GM12878 (cell line): ENCODE results near the gene ADPRHL1. TPM values are rescaled to one million over a fixed set of nuclear protein-coding genes. Genes with fewer than 3 reads are reported as not detected.

Source experiments
- CHD2 ChIP-seq: IDR thresholded peaks from 2 replicates; pipeline ENCODE4 v1.6.1; 2011; ENCODE audit warnings: low read depth, low read length, improper control_type of control experiment, borderline replicate concordance
- EP300 ChIP-seq, 2 experiments: fragments of 150-350 bp in 1 of 2; IDR thresholded peaks; 2 replicates each; pipeline ENCODE4 v1.6.1; 2011 to 2012; ENCODE audit warnings: low read depth in 2 of 2, low read length in 2 of 2, borderline replicate concordance in 1 of 2, improper control_type of control experiment in 1 of 2, inconsistent platforms in 1 of 2; ENCODE audit not compliant: control insufficient read depth in 1 of 2
- GABPA ChIP-seq: IDR thresholded peaks from 2 replicates; pipeline ENCODE4 v1.6.1; 2014; ENCODE audit warnings: antibody characterized with exemption, low read depth, mild to moderate bottlenecking, inconsistent platforms
- GATAD2B ChIP-seq: fragments of 450-650 bp; conservative IDR thresholded peaks from 2 replicates; pipeline ENCODE4 v1.6.1; 2017; ENCODE audit warnings: low read depth, mild to moderate bottlenecking, moderate library complexity
- NFYB ChIP-seq: IDR thresholded peaks from 2 replicates; pipeline ENCODE4 v1.6.1; 2011; ENCODE audit warnings: low read depth, mild to moderate bottlenecking, low read length, improper control_type of control experiment, moderate library complexity; ENCODE audit not compliant: insufficient read depth
- NR2F1 ChIP-seq: fragments of 450-650 bp; conservative IDR thresholded peaks from 2 replicates; pipeline ENCODE4 v1.6.1; 2017; ENCODE audit warnings: mild to moderate bottlenecking
- NRF1 ChIP-seq: conservative IDR thresholded peaks from 2 replicates; pipeline ENCODE4 v1.6.1; 2011; ENCODE audit warnings: mild to moderate bottlenecking, low read depth, low read length, improper control_type of control experiment
- RCOR1 ChIP-seq: conservative IDR thresholded peaks from 2 replicates; pipeline ENCODE4 v1.6.1; 2012; ENCODE audit warnings: low read depth, low read length, improper control_type of control experiment
- SMC3 ChIP-seq: IDR thresholded peaks from 2 replicates; pipeline ENCODE4 v1.6.1; 2011; ENCODE audit warnings: low read length, improper control_type of control experiment, borderline replicate concordance
- STAT1 ChIP-seq: fragments of 450-650 bp; conservative IDR thresholded peaks from 2 replicates; pipeline ENCODE4 v1.6.1; 2014; ENCODE audit warnings: antibody characterized with exemption, mild to moderate bottlenecking
- polyA plus RNA-seq, 11 experiments: library from polyadenylated mRNA; depleted of rRNA in 4 of 11; unstranded in 6 of 11; stranded (reverse) in 5 of 11; fragments of >200 nt; fragmentation: Nextera tagmentation in 4 of 11; fragmentation: Illumina TruSeq in 1 of 11; extraction: Ambion mirVana in 4 of 11; extraction: Trizol in 1 of 11; gene quantifications; 1 replicate in 1 of 11; 2 replicates in 10 of 11; pipeline versions ENCODE4 v1.2.1 to v1.2.3, GENCODE V29; 2011 to 2016; ENCODE audit warnings: inconsistent platforms in 2 of 11, missing spikeins in 2 of 11, low read depth in 1 of 11
- total RNA-seq, 4 experiments: library from RNA; depleted of rRNA in 3 of 4; stranded (reverse); fragments of >200 nt in 3 of 4; fragmentation: Illumina TruSeq in 1 of 4; extraction: Trizol in 1 of 4; gene quantifications; 2 replicates each; pipeline versions ENCODE4 v1.2.1 to v1.2.3, GENCODE V29; 2013 to 2021
- TF ChIP-seq, protein P1 (sequence below): fragments of 450-650 bp; IDR thresholded peaks from 2 replicates; pipeline ENCODE4 v1.6.1; 2017; ENCODE audit warnings: mild to moderate bottlenecking, moderate library complexity
- TF ChIP-seq, protein P2 (sequence below): IDR thresholded peaks from 2 replicates; pipeline ENCODE4 v1.6.1; 2012; ENCODE audit warnings: low read depth, low read length, improper control_type of control experiment
- TF ChIP-seq, protein P3 (sequence below): fragments of 450-650 bp; IDR thresholded peaks from 2 replicates; pipeline ENCODE4 v1.6.1; 2017; ENCODE audit warnings: mild to moderate bottlenecking, moderate library complexity
- TF ChIP-seq, protein P4 (sequence below): fragments of 450-650 bp; IDR thresholded peaks from 2 replicates; pipeline ENCODE4 v1.6.1; 2017; ENCODE audit warnings: mild to moderate bottlenecking
- TF ChIP-seq, protein P5 (sequence below): fragments of 450-650 bp; IDR thresholded peaks from 2 replicates; pipeline ENCODE4 v1.6.1; 2018; ENCODE audit warnings: mild to moderate bottlenecking, low read depth, moderate library complexity; ENCODE audit not compliant: partially characterized antibody

ADPRHL1 gene
- total and polyA plus RNA-seq, 10 of the 15 experiments (the other 5 are each of a cell fraction or from before 2014, with no cell fraction given) = 0.05 to 1.9 (median 1.0) TPM

DNA sequence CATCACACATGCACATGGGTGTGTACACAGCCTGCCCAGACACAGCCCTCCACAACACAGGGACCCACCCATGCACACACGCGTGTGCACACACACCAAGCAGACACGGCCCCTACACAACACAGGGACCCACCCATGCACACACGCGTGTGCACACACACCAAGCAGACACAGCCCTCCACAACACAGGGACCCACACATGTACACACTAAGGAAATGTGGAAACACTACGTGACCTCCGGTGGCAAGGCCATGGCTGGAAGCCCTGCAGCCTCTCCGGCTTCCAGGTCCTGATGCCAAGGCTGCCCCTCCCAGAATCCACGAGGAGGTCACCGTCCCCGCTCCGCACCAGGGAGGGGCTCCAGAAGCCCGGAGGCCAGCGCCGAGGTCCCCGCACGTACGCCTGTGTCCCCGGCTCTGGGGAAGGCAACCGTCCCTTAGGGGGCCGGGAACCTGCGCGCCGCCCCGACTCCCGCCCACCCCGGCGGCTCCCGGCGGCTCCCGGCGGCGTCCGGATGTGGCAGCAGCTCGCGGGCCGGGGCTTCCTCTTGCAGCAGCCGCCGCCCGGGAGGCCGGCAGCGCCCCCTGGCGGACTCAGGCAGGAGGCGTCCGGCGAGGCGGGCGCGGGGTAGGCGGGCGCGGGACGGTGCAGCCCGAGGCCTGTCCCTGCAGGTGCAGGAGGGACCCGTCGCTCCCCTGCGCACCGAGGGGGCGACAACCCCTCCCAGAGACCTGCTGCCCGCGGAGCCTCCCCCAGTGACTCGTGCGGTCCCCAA, 59.5 kb downstream of the ADPRHL1 start (continued):
- TF ChIP-seq, protein P1, sequence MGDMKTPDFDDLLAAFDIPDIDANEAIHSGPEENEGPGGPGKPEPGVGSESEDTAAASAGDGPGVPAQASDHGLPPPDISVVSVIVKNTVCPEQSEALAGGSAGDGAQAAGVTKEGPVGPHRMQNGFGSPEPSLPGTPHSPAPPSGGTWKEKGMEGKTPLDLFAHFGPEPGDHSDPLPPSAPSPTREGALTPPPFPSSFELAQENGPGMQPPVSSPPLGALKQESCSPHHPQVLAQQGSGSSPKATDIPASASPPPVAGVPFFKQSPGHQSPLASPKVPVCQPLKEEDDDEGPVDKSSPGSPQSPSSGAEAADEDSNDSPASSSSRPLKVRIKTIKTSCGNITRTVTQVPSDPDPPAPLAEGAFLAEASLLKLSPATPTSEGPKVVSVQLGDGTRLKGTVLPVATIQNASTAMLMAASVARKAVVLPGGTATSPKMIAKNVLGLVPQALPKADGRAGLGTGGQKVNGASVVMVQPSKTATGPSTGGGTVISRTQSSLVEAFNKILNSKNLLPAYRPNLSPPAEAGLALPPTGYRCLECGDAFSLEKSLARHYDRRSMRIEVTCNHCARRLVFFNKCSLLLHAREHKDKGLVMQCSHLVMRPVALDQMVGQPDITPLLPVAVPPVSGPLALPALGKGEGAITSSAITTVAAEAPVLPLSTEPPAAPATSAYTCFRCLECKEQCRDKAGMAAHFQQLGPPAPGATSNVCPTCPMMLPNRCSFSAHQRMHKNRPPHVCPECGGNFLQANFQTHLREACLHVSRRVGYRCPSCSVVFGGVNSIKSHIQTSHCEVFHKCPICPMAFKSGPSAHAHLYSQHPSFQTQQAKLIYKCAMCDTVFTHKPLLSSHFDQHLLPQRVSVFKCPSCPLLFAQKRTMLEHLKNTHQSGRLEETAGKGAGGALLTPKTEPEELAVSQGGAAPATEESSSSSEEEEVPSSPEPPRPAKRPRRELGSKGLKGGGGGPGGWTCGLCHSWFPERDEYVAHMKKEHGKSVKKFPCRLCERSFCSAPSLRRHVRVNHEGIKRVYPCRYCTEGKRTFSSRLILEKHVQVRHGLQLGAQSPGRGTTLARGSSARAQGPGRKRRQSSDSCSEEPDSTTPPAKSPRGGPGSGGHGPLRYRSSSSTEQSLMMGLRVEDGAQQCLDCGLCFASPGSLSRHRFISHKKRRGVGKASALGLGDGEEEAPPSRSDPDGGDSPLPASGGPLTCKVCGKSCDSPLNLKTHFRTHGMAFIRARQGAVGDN = no peak
- TF ChIP-seq RCOR1 (no peak), SMC3 (peak; percentile 75; the same call in 1 of the 2 replicates), CHD2 (no peak), EP300 (IDR thresholded peaks at IDR 0.05; ENCODE audit: borderline replicate concordance in 1 of 2, control insufficient read depth in 1 of 2, low read depth in 2 of 2, low read length in 2 of 2) (no peak), NRF1 (no peak), GATAD2B (peak; percentile 66), GABPA (no peak), STAT1 (0 out of 2 replicates have a peak, but pooled peaks have one; percentile 49), NFYB (no peak), NR2F1 (peak; percentile 42; the same call in 1 of the 2 replicates)
- TF ChIP-seq, protein P2, sequence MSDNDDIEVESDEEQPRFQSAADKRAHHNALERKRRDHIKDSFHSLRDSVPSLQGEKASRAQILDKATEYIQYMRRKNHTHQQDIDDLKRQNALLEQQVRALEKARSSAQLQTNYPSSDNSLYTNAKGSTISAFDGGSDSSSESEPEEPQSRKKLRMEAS = no peak
- TF ChIP-seq, protein P3, sequence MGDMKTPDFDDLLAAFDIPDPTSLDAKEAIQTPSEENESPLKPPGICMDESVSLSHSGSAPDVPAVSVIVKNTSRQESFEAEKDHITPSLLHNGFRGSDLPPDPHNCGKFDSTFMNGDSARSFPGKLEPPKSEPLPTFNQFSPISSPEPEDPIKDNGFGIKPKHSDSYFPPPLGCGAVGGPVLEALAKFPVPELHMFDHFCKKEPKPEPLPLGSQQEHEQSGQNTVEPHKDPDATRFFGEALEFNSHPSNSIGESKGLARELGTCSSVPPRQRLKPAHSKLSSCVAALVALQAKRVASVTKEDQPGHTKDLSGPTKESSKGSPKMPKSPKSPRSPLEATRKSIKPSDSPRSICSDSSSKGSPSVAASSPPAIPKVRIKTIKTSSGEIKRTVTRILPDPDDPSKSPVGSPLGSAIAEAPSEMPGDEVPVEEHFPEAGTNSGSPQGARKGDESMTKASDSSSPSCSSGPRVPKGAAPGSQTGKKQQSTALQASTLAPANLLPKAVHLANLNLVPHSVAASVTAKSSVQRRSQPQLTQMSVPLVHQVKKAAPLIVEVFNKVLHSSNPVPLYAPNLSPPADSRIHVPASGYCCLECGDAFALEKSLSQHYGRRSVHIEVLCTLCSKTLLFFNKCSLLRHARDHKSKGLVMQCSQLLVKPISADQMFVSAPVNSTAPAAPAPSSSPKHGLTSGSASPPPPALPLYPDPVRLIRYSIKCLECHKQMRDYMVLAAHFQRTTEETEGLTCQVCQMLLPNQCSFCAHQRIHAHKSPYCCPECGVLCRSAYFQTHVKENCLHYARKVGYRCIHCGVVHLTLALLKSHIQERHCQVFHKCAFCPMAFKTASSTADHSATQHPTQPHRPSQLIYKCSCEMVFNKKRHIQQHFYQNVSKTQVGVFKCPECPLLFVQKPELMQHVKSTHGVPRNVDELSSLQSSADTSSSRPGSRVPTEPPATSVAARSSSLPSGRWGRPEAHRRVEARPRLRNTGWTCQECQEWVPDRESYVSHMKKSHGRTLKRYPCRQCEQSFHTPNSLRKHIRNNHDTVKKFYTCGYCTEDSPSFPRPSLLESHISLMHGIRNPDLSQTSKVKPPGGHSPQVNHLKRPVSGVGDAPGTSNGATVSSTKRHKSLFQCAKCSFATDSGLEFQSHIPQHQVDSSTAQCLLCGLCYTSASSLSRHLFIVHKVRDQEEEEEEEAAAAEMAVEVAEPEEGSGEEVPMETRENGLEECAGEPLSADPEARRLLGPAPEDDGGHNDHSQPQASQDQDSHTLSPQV = 0 out of 2 replicates have a peak, but pooled peaks have one; percentile 60
- TF ChIP-seq, protein P4, sequence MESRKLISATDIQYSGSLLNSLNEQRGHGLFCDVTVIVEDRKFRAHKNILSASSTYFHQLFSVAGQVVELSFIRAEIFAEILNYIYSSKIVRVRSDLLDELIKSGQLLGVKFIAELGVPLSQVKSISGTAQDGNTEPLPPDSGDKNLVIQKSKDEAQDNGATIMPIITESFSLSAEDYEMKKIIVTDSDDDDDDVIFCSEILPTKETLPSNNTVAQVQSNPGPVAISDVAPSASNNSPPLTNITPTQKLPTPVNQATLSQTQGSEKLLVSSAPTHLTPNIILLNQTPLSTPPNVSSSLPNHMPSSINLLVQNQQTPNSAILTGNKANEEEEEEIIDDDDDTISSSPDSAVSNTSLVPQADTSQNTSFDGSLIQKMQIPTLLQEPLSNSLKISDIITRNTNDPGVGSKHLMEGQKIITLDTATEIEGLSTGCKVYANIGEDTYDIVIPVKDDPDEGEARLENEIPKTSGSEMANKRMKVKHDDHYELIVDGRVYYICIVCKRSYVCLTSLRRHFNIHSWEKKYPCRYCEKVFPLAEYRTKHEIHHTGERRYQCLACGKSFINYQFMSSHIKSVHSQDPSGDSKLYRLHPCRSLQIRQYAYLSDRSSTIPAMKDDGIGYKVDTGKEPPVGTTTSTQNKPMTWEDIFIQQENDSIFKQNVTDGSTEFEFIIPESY = no peak
- TF ChIP-seq, protein P5, sequence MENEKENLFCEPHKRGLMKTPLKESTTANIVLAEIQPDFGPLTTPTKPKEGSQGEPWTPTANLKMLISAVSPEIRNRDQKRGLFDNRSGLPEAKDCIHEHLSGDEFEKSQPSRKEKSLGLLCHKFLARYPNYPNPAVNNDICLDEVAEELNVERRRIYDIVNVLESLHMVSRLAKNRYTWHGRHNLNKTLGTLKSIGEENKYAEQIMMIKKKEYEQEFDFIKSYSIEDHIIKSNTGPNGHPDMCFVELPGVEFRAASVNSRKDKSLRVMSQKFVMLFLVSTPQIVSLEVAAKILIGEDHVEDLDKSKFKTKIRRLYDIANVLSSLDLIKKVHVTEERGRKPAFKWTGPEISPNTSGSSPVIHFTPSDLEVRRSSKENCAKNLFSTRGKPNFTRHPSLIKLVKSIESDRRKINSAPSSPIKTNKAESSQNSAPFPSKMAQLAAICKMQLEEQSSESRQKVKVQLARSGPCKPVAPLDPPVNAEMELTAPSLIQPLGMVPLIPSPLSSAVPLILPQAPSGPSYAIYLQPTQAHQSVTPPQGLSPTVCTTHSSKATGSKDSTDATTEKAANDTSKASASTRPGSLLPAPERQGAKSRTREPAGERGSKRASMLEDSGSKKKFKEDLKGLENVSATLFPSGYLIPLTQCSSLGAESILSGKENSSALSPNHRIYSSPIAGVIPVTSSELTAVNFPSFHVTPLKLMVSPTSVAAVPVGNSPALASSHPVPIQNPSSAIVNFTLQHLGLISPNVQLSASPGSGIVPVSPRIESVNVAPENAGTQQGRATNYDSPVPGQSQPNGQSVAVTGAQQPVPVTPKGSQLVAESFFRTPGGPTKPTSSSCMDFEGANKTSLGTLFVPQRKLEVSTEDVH = no peak
